HG03457 (cell line): ENCODE results near the gene TFE3.
A peak's percentile ranks its signal among the peaks of the same experiment; 100 is the strongest.

Source experiments
- ATAC-seq: cut with Tn5 transposase; IDR thresholded peaks from one replicate; pipeline ENCODE4 v1.9.1; 2021; ENCODE audit warnings: moderate number of reproducible peaks; ENCODE audit not compliant: unreplicated experiment

The TFE3 gene

GRCh38 chrX:49043220-49043986 is at the start of gene TFE3:
TSS of gene TFE3 (minus strand) at chrX:49043357. CDS start at chrX:49043226, 131 bp downstream.
- ATAC-seq: peak; percentile 85

DNA sequence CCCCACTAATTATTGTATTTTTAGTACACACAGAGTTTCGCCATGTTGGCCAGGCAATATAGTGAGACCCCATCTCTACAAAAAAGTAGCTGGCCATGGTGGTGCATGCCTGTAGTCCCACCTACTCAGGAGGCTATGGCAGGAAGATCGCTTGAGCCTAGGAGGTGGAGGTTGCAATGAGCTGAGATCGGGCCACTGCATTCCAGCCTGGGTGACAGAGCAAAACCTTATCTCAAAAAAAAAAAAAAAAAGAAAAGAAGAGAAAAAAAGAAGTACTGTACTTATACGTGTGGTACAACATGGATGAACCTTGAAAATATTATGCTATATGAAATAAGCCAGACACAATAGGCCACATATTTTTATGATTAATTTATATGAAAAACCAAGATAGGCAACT is 46.4 kb upstream of the TFE3 start:
- ATAC-seq: no peak

DNA sequence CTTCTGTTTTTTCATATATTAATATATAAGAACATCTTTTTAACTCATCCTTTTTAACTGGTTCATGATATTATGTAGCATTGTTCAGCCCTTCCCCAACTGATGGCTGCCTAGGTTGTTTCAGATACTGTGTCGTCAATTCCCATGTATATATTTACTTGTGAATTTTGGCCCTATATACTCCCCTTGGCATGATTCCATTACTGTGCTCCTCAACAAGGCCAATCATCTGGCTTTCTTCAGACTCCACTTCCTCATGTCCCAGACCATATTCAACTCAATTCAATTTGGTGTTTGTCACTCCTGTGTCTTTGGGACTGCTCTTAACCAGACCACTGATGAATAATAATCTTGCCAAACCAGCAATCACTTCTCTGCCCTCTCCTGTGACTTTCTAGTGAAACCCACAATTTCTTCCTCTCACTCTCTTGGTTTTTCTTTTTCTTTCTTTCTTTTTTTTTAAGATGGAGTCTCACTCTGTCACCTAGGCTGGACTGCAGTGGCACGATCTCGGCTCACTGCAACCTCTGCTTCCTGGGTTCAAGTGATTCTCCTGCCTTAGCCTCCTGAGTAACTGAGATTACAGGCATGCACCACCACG is 39.2 kb upstream of the TFE3 start:
- ATAC-seq: no peak

DNA sequence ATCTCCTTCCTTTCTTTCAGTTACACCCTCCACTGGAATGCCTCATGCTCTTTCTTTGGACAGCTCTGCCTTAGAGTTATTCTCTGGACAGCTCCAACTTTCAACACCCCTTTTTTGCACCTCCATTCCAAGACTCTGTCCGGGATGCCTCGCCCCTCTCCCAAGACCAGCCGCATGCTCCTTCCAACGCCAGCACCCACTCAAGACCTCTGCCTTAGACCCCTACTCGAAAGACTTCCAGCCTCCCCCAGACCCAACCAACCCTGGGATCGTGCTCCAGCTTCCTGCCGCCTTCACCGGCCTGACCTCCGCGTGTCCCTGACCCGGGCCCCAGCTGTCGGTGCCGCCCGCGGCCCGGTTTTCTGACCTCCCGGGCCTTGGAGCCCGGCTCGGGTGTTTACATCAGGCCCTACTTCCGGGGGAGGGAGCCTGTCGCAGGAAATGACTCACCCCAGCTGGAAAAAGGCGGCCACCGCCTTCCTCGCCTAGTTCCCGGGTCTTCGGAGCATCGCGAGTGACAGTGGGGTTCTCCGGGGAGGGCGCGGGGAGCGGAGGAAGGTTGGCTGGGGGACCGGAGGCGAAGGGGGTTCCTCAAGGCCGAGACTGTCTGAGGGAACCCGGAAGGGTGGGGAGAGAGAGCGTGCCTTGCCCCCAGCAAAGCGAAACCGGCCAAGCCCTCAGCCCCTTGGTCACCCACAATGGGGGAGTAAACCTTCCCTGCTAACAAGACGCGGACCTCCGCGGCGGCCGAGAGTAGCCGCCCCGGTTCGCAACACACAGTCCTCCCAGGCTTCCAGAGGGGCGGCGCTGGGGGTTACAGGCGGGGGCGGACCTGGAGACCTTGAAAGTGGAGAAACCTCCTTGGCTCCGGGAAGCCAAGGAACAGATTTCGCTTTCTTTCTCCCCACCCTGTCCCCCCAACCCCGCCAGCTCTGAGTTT is 36.6 kb upstream of the TFE3 start, which contains the start of gene WDR45:
Gene WDR45 (minus strand): TSS at position 399 of the 940 bp plus-strand sequence. CDS start 1,792 bp downstream, outside the sequence.
- ATAC-seq: no peak

DNA sequence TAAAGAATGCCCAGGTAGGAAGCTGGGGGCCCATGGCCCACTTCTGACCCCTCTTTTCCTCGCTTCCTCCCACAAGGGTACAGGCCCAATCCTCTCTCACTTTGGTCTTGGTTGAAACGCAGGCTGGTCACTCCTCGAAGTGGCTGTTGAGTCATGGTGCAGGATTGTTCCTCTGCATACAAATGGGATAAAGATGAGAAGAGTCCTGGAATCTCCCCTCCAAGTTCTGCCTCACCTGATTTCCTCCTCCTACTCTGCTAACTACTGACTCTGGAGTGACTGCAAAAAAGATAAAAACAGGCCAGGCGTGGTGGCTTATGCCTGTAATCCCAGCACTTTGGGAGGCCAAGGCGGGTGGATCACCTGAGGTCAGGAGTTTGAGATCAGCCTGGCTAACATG is 34.8 kb upstream of the TFE3 start:
- ATAC-seq: no peak

- ATAC-seq: no peak
These were observed 32.2 kb upstream of the TFE3 start for GRCh38 chrX:49075347-49075746.

DNA sequence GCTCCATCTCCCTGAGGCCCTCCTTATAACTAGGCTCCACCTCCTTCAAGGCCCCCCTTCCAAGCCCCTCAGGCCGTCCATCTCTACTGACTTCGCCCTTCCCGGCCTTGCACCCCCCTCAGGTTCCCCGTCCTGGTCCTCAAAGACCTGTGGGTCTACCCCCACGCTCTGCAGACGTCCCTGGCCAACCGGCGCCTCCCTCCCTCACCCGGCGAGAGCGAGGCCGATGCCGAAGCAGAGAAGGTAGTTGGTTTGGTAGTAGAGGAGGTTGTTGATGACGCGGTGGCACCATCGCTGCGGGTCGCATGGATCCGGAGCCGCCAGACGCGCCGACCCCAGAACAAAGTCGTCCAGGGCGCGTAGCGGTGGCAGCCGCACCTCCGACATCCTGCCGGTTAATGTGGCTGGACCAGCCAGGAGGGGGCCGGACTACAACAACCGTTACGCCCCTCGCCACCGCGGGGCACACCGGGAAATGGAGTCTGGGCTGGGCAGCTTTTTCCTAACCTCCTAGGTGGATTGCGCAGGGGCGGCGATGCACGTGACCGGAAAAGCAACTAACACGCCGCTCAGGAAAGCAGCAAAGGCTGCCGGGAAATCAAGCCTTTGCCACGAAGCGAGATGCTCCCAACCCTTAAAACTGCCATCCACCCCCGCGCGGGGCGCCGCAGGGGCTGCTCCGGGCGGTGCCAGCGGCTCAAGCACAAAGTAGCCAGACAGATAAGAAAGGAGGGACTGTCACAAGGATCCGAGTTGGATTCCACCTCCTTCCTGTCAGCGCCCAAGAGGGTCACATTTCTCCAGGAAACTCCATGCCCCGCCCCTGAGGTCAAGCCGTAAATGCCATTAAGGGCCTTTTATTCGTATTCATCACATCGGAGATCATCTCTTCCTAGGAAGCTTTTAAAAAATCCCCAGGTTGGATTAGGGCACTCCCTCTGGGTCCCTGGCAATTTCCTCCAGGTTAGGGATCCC is 30.7 kb upstream of the TFE3 start, which contains the start of gene PRAF2:
Gene PRAF2 (minus strand): TSS at position 402 of the 975 bp plus-strand sequence. CDS start 15 bp downstream, at position 387.
- peak; percentile 71 for ATAC-seq

DNA sequence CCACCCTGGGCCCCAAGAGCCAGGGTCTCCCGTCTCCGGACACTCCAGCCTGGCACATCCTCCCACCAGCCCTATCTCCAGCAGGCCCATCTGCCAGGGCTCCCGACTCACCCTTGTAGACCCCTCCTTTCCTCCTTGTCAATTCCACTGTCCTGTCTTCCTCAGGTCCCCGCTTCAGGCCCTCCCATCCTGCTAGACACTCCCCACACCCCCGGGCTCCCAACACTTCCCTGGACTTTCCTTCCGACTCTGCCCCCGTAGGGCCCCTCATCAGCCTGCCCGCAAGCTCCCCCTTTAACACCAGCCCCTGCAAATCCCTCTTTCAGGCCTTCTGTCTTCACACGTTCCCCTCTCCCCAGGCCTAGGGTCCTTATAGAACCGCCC is 29.5 kb upstream of the TFE3 start:
- no peak for ATAC-seq

GRCh38 chrX:49071877-49072711 is 28.9 kb upstream of the TFE3 start:
- ATAC-seq: no peak

- no peak for ATAC-seq
These were observed 27.8 kb upstream of the TFE3 start for GRCh38 chrX:49070988-49071387.

GRCh38 chrX:49069038-49069437 is 25.9 kb upstream of the TFE3 start:
- no peak for ATAC-seq

GRCh38 chrX:49067285-49068120 is 24.3 kb upstream of the TFE3 start:
- no peak for ATAC-seq

GRCh38 chrX:49066690-49067089 is 23.5 kb upstream of the TFE3 start:
- no peak for ATAC-seq

DNA sequence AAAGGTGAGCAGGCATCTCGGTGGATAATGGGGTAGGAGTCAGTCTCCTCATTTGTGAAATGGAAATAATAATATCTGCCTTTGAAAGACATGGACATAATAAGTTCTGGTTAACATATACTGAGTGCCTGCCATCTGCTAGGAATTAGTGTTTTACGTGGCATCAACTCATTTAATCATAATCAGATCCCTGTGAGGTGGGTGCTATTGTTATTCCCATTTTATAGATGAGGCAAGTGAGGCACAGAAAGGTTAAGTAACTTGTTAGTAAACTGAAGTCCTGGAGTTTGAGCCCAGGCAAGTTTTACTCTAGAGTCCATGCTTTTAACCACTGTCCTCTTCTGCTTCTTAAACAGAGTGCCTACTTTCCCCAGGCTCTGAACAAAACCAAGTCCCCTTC is 23.1 kb upstream of the TFE3 start:
- ATAC-seq: no peak

DNA sequence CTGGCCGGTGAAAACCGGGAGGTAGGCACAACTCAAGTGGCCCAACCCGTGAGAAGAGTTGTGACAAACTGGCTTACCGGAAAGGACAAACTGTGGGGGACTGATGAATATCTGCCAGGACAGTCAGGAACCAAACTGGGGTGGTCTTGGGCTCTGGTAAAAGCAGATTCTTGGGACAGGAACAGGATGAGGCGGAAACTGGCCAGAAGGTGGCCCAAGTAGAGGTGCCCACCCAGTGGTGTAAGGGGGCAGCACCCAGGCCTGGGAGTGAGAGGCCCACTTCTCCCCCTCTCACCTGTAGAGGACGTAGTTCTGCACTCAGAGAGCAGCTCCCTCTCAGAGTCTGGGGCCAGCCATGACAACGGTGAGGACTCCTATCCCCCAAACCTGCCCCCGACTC is 21.6 kb upstream of the TFE3 start:
- no peak for ATAC-seq

- ATAC-seq: no peak
These were observed 21.1 kb upstream of the TFE3 start for GRCh38 chrX:49064303-49064702.

- ATAC-seq: no peak
These were observed 20.6 kb upstream of the TFE3 start for GRCh38 chrX:49063715-49064114.

DNA sequence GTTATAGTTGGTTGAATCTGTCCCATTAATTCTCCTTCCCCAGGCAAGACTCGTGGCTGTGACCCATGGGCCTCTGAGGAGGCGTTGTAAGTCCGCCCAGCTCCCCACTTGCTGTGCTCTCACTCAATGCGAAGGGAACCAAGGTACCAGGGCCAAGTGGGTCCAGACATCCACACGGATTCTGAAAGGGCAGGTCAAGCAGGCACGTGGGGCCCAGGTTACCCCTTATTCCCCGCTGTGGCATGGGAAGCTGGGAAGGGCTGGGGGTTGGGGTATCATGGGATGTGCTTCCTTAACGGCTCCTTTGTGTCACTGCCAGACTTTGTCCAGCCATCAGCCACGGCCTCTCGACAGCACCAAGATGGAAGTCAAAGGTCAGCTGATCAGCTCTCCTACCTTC is 18.8 kb upstream of the TFE3 start:
- ATAC-seq: no peak
